Measurements from ENCODE around the gene EFCAB12.
"Not testable (repeated sequence)": the region's sequence is repeated elsewhere in the genome, so short reads cannot be mapped to it uniquely, and the experiment has no call there.

Gene EFCAB12

GRCh38 chr3:129418041-129418973 lies 10.1 kb downstream of the EFCAB12 start:
- H3K4me3 ChIP-seq (ENCODE audit: low read length): no peak overlapping the region
- H3K9me3 ChIP-seq (ENCODE audit: insufficient read depth, low read depth, low read length): no peaks in the 10 kb centered on the region
- H3K4me1 ChIP-seq (ENCODE audit: insufficient read depth, low read length): peaks cover 5% of the 10 kb centered on the region; the same call in 1 of the 2 replicates
- H3K9ac ChIP-seq (ENCODE audit: low read depth, low read length): no peak overlapping the region
- 77% methylated on average over 14 of the region's 14 CpGs for WGBS
- H3K27ac ChIP-seq (ENCODE audit: low read depth, low read length): no peak overlapping the region
- no peaks in the 10 kb centered on the region for H3K27me3 ChIP-seq (ENCODE audit: insufficient read depth, low read length)
- no peaks in the 10 kb centered on the region for H3K36me3 ChIP-seq (ENCODE audit: insufficient read depth, low read length)

DNA sequence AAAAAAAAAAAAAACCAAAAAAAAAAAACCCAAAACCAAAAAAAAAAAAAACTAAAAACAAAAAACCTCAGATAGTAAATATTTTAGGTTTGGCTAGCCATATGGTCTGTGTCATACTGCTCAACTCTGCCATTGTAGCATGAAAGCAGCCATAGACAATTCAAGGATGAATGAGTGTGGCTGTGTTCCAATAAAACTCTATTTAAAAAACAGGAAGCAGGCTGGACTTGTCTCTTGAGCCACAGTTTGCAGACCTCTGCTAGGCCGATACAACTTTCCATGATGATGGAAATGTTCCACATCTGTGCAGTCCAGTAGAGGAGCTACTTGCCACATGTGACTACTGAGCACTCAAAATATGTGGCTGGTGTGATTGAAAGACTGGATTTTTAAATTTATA lies 11.1 kb downstream of the EFCAB12 start:
- no peaks in the 10 kb centered on the region for H3K36me3 ChIP-seq (ENCODE audit: insufficient read depth, low read length)
- H3K4me1 ChIP-seq (ENCODE audit: insufficient read depth, low read length): peaks cover 5% of the 10 kb centered on the region; the same call in 1 of the 2 replicates
- H3K27me3 ChIP-seq (ENCODE audit: insufficient read depth, low read length): no peaks in the 10 kb centered on the region
- no peak overlapping the region for H3K27ac ChIP-seq (ENCODE audit: low read depth, low read length)
- H3K9me3 ChIP-seq (ENCODE audit: insufficient read depth, low read depth, low read length): no peaks in the 10 kb centered on the region
- H3K4me3 ChIP-seq (ENCODE audit: low read length): no peak overlapping the region
- WGBS: 96% methylated on average over 1 of the region's 1 CpG
- H3K9ac ChIP-seq (ENCODE audit: low read depth, low read length): no peak overlapping the region

DNA sequence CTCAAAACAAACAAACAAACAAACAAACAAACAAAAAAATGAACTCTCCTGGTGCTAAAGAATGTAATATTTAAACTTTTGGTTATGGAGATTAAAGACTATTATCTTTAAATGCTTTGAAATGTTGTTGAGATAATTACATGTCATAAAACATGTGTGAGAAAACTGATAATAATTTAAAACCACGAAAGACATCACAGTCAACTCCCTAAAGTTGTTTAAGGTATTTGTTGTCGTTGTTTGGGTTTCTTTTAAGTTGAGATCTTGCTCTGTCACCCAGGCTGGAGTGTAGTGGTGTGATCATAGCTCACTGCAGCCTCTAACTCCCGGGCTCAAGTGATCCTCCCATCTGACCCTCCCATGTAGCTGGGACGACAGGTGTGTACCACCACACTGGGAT lies 12.0 kb downstream of the EFCAB12 start:
- no peak overlapping the region for H3K9ac ChIP-seq (ENCODE audit: low read depth, low read length)
- no peak overlapping the region for H3K4me3 ChIP-seq (ENCODE audit: low read length)
- WGBS: 93% methylated on average over 3 of the region's 4 CpGs
- no peaks in the 10 kb centered on the region for H3K9me3 ChIP-seq (ENCODE audit: insufficient read depth, low read depth, low read length)
- H3K4me1 ChIP-seq (ENCODE audit: insufficient read depth, low read length): peaks cover 5% of the 10 kb centered on the region; the same call in 1 of the 2 replicates
- H3K36me3 ChIP-seq (ENCODE audit: insufficient read depth, low read length): no peaks in the 10 kb centered on the region
- no peak overlapping the region for H3K27ac ChIP-seq (ENCODE audit: low read depth, low read length)
- no peaks in the 10 kb centered on the region for H3K27me3 ChIP-seq (ENCODE audit: insufficient read depth, low read length)

DNA sequence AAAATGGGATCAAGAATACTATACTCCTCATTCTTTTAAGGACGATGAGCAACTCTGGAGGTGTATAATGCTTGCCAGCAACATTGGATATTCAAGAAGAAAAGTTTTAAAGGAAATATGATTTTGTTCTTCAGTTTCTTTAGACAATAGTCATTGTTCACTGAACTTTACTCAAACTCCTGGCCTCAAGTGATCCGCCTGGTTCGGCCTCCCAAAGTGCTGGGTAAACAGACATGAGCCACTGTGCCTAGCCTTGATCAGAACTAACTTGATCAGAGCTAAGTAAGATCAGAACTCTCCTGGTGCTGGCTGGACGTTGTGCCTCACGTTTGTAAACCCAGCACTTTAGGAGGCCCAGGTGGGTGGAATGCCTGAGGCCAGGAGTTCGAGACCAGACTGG lies 12.6 kb downstream of the EFCAB12 start:
- Histone ChIP-seq H3K9ac (ENCODE audit: low read depth, low read length) (no peak overlapping the region), H3K4me1 (ENCODE audit: insufficient read depth, low read length) (peaks cover 5% of the 10 kb centered on the region; the same call in 1 of the 2 replicates), H3K36me3 (ENCODE audit: insufficient read depth, low read length) (no peaks in the 10 kb centered on the region)

GRCh38 chr3:129415378-129415777 lies 13.1 kb downstream of the EFCAB12 start:
- 90% methylated on average over 3 of the region's 3 CpGs for WGBS
- Histone ChIP-seq H3K36me3 (ENCODE audit: insufficient read depth, low read length) (no peaks in the 10 kb centered on the region), H3K4me3 (ENCODE audit: low read length) (no peak overlapping the region), H3K9me3 (ENCODE audit: insufficient read depth, low read depth, low read length) (no peaks in the 10 kb centered on the region), H3K27me3 (ENCODE audit: insufficient read depth, low read length) (no peaks in the 10 kb centered on the region), H3K9ac (ENCODE audit: low read depth, low read length) (no peak overlapping the region), H3K4me1 (ENCODE audit: insufficient read depth, low read length) (peaks cover 5% of the 10 kb centered on the region; the same call in 1 of the 2 replicates), H3K27ac (ENCODE audit: low read depth, low read length) (no peak overlapping the region)

More for the DNA sequence above, 12.6 kb downstream of the EFCAB12 start:
- no peak overlapping the region for H3K27ac ChIP-seq (ENCODE audit: low read depth, low read length)
- no peak overlapping the region for H3K4me3 ChIP-seq (ENCODE audit: low read length)
- no peaks in the 10 kb centered on the region for H3K27me3 ChIP-seq (ENCODE audit: insufficient read depth, low read length)
- H3K9me3 ChIP-seq (ENCODE audit: insufficient read depth, low read depth, low read length): no peaks in the 10 kb centered on the region
- WGBS: 87% methylated on average over 6 of the region's 6 CpGs

DNA sequence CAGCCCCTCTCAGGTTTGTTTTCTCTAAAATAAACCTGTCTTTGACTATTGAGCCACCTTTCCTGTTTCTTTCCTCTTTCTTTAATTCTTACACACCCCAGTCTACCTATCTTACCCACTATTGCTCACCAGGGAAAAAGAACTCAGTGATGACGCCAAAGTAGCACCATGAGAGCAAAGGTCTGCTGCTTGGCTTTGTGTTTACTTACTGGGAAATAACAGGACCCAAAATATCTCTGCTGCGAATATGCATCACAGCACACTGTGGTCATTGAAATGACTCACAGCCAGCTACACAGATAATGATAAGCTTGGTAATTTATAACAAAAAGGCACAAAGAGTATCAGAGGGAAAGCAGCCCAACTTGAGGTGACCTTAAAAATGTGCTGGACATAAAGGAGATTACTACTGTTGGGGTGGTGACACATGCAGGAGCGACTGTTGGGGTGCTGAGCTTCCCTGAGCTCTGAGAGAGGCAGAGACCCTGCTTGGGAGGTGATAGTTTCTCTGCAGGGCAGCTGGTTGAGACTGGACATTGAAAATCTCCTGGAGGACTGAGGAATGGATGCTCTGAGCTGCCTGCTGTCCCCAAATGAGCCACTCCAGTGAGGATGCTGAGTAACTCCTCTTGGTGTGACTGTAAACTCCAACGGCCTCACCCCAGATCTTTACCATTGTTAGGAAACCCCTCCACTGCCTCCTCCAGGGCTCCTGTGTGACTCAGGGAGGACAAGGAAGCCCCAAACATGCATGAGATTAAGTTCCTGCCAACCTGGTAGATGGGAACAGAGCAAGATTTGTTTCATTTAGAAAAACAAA lies 14.5 kb downstream of the EFCAB12 start:
- H3K27me3 ChIP-seq (ENCODE audit: insufficient read depth, low read length): no peaks in the 10 kb centered on the region
- H3K9me3 ChIP-seq (ENCODE audit: insufficient read depth, low read depth, low read length): no peaks in the 10 kb centered on the region
- H3K36me3 ChIP-seq (ENCODE audit: insufficient read depth, low read length): no peaks in the 10 kb centered on the region
- WGBS: 81% methylated on average over 4 of the region's 4 CpGs
- no peak overlapping the region for H3K9ac ChIP-seq (ENCODE audit: low read depth, low read length)
- H3K4me3 ChIP-seq (ENCODE audit: low read length): no peak overlapping the region
- H3K4me1 ChIP-seq (ENCODE audit: insufficient read depth, low read length): peaks cover 5% of the 10 kb centered on the region; the same call in 1 of the 2 replicates
- no peak overlapping the region for H3K27ac ChIP-seq (ENCODE audit: low read depth, low read length)

DNA sequence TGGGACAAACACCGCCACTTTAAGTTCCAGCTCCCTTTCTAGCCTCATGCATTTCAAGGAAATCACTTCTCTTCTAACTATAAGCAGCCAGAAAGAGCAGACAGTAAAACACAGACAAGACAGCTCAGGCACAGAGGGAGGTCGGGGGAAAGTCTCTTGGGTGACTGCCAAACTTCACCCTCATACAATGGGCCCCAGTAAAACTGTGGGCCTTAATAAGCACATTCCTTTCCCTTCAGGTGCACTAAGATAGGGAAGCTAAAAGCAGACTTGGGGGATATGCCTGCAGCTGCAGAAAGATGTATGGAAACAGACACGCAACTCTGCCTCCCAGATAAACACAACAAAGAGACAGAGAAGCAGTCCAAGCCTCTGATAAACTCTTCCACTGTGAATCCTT lies 15.2 kb downstream of the EFCAB12 start:
- not testable (repeated sequence) for H3K4me3 ChIP-seq (ENCODE audit: low read length); H3K36me3 ChIP-seq (ENCODE audit: insufficient read depth, low read length); H3K9me3 ChIP-seq (ENCODE audit: insufficient read depth, low read depth, low read length); H3K9ac ChIP-seq (ENCODE audit: low read depth, low read length); H3K4me1 ChIP-seq (ENCODE audit: insufficient read depth, low read length); H3K27me3 ChIP-seq (ENCODE audit: insufficient read depth, low read length); H3K27ac ChIP-seq (ENCODE audit: low read depth, low read length)
- WGBS: 72% methylated on average over 3 of the region's 3 CpGs

- H3K27ac ChIP-seq (ENCODE audit: low read depth, low read length): no peak overlapping the region
- 89% methylated on average over 6 of the region's 6 CpGs for WGBS
- no peak overlapping the region for H3K4me3 ChIP-seq (ENCODE audit: low read length)
Observed at GRCh38 chr3:129412542-129413198, 15.8 kb downstream of the EFCAB12 start.

GRCh38 chr3:129410971-129411370 lies 17.5 kb downstream of the EFCAB12 start:
- no peak overlapping the region for H3K4me3 ChIP-seq (ENCODE audit: low read length)
- no peaks in the 10 kb centered on the region for H3K27me3 ChIP-seq (ENCODE audit: insufficient read depth, low read length)
- H3K9me3 ChIP-seq (ENCODE audit: insufficient read depth, low read depth, low read length): no peaks in the 10 kb centered on the region
- H3K9ac ChIP-seq (ENCODE audit: low read depth, low read length): no peak overlapping the region
- no peaks in the 10 kb centered on the region for H3K36me3 ChIP-seq (ENCODE audit: insufficient read depth, low read length)
- H3K27ac ChIP-seq (ENCODE audit: low read depth, low read length): no peak overlapping the region
- no peaks in the 10 kb centered on the region for H3K4me1 ChIP-seq (ENCODE audit: insufficient read depth, low read length)
- 92% methylated on average over 17 of the region's 17 CpGs for WGBS

More at GRCh38 chr3:129412542-129413198, 15.8 kb downstream of the EFCAB12 start:
- Histone ChIP-seq H3K36me3 (ENCODE audit: insufficient read depth, low read length) (no peaks in the 10 kb centered on the region), H3K27me3 (ENCODE audit: insufficient read depth, low read length) (no peaks in the 10 kb centered on the region), H3K9me3 (ENCODE audit: insufficient read depth, low read depth, low read length) (no peaks in the 10 kb centered on the region), H3K4me1 (ENCODE audit: insufficient read depth, low read length) (no peaks in the 10 kb centered on the region), H3K9ac (ENCODE audit: low read depth, low read length) (no peak overlapping the region)

DNA sequence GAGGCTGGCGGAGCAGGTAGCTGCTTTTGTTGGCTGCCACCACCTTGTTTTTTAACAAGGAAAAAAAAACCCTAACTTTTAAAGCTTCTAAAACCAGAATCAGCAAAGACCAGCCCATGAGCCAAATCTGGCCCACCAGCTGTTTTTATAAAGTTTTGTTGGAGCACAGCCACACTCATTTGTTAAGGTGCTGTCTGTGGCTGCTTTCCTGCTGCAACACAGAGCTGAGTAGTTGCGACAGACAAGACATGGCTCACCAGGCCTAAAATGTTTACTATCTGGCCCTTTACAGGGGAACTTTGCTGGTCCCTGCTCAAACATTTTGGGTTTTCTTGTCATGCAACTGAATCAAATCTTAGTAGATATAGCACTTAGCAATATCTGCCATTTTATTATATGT lies 18.9 kb downstream of the EFCAB12 start:
- 95% methylated on average over 2 of the region's 2 CpGs for WGBS

GRCh38 chr3:129404610-129405009 lies 23.8 kb downstream of the EFCAB12 start:
- H3K27me3 ChIP-seq (ENCODE audit: insufficient read depth, low read length): no peaks in the 10 kb centered on the region

More for the DNA sequence above, 18.9 kb downstream of the EFCAB12 start:
- Histone ChIP-seq H3K36me3 (ENCODE audit: insufficient read depth, low read length) (no peaks in the 10 kb centered on the region), H3K9ac (ENCODE audit: low read depth, low read length) (no peak overlapping the region), H3K4me3 (ENCODE audit: low read length) (no peak overlapping the region), H3K4me1 (ENCODE audit: insufficient read depth, low read length) (no peaks in the 10 kb centered on the region), H3K27me3 (ENCODE audit: insufficient read depth, low read length) (no peaks in the 10 kb centered on the region), H3K27ac (ENCODE audit: low read depth, low read length) (no peak overlapping the region), H3K9me3 (ENCODE audit: insufficient read depth, low read depth, low read length) (no peaks in the 10 kb centered on the region)

More at GRCh38 chr3:129404610-129405009, 23.8 kb downstream of the EFCAB12 start:
- WGBS: 96% methylated on average over 5 of the region's 5 CpGs
- Histone ChIP-seq H3K4me1 (ENCODE audit: insufficient read depth, low read length) (no peaks in the 10 kb centered on the region), H3K9me3 (ENCODE audit: insufficient read depth, low read depth, low read length) (no peaks in the 10 kb centered on the region), H3K27ac (ENCODE audit: low read depth, low read length) (no peak overlapping the region), H3K4me3 (ENCODE audit: low read length) (no peak overlapping the region), H3K36me3 (ENCODE audit: insufficient read depth, low read length) (no peaks in the 10 kb centered on the region), H3K9ac (ENCODE audit: low read depth, low read length) (no peak overlapping the region)
